ENCODE measurements around the gene MYO5B.

Gene MYO5B

DNA sequence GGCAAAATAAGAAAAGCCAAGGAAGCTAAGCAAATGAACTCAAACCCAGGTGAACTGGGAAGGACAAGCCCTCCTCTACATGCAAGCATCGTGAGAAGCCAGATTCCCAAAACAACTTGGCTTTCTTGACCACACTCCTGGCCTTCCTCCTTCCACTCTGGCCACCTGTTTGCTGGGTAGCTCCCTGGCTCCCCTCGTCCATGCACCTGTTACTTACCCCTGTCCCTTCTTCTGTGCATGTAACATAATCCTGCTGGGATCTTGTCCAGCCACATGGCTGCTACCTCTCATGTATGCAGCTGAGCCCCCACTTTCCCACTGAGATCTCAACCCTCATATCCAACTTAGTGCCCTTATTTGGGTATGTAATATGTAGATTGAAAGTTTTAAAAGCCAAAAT, 121.6 kb downstream of the MYO5B start:
- Mint-ChIP-seq H3K27me3 (ENCODE audit: low read depth) (peaks cover 3% of the 10 kb centered on the region), H3K27ac (no peak overlapping the region)
- no peak for DNase-seq (ENCODE audit: low spot score)

DNA sequence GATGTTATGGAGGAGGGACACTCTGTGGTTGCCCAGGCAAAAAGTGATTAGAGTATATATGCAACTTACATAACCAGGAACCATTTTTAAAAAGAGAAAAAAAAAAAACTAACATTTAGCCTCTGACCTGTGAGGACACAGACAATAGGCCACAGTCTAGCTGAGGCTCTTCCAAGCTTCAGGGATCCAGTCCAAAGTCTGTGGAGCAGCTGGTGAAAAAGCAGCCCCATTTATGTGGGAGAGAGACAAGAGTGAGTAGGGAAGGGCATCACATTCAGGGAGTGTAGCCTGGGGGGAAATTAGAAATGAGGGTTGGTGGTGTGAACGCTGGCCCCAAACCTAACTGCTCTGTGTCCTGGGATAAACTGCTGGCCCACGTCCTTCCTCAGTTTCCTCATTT, 122.8 kb downstream of the MYO5B start:
- no peak for DNase-seq (ENCODE audit: low spot score)
- Mint-ChIP-seq H3K4me1 (ENCODE audit: low read depth) (peaks cover 2% of the 10 kb centered on the region), H3K4me3 (no peak overlapping the region), H3K36me3 (ENCODE audit: low read depth) (no peaks in the 10 kb centered on the region), H3K9me3 (no peaks in the 10 kb centered on the region), H3K27ac (no peak overlapping the region), H3K27me3 (ENCODE audit: low read depth) (peaks cover 3% of the 10 kb centered on the region)

More for the DNA sequence above, 121.6 kb downstream of the MYO5B start:
- H3K9me3 Mint-ChIP-seq: no peaks in the 10 kb centered on the region
- H3K4me3 Mint-ChIP-seq: no peak overlapping the region
- H3K4me1 Mint-ChIP-seq (ENCODE audit: low read depth): peaks cover 2% of the 10 kb centered on the region
- H3K36me3 Mint-ChIP-seq (ENCODE audit: low read depth): no peaks in the 10 kb centered on the region

DNA sequence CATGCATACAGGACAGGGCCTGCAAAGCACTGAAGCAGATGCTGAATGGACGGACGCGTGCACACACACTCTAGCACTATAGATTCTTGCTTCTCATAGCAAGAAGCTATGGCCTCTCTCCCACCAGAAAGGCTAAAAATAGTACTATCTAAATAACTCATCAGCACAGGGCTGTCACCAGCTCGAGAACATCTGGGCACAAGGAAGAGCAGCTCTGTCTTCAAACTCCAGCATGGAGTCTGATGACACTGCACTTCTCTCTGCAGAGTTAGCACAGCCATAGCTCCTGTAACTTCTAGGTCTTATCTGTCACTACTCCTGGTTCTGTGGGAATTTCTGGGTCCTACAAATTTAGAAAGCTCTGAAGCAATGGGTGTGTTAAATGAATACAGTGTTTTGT, 123.5 kb downstream of the MYO5B start:
- Mint-ChIP-seq H3K4me3 (no peak overlapping the region), H3K36me3 (ENCODE audit: low read depth) (no peaks in the 10 kb centered on the region), H3K27me3 (ENCODE audit: low read depth) (peaks cover 9% of the 10 kb centered on the region), H3K27ac (no peak overlapping the region), H3K9me3 (no peaks in the 10 kb centered on the region), H3K4me1 (ENCODE audit: low read depth) (peaks cover 2% of the 10 kb centered on the region)
- no peak for DNase-seq (ENCODE audit: low spot score)

DNA sequence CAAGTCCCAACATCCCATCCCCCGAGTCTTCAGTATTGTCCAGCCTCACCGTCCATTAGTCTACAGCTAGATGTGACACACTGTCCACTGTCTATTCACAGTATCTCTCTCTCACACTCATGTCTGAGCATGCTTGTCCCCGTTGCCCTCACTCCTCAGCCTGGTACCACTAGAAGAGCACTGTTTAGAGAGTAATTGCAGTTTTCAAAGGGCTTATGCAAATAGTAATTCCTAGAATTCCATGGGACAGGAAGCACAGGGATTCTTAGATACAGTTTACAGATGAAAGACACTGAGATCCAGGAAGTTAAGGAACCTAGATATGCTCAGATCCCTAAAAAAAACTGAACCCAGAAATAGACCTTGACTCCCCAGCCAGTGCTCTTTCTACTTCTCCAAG, 125.5 kb downstream of the MYO5B start:
- H3K4me3 Mint-ChIP-seq: no peak overlapping the region
- no peaks in the 10 kb centered on the region for H3K4me1 Mint-ChIP-seq (ENCODE audit: low read depth)
- no peak overlapping the region for H3K27ac Mint-ChIP-seq
- no peak for DNase-seq (ENCODE audit: low spot score)
- no peaks in the 10 kb centered on the region for H3K36me3 Mint-ChIP-seq (ENCODE audit: low read depth)
- H3K9me3 Mint-ChIP-seq: no peaks in the 10 kb centered on the region
- peaks cover 10% of the 10 kb centered on the region for H3K27me3 Mint-ChIP-seq (ENCODE audit: low read depth)

DNA sequence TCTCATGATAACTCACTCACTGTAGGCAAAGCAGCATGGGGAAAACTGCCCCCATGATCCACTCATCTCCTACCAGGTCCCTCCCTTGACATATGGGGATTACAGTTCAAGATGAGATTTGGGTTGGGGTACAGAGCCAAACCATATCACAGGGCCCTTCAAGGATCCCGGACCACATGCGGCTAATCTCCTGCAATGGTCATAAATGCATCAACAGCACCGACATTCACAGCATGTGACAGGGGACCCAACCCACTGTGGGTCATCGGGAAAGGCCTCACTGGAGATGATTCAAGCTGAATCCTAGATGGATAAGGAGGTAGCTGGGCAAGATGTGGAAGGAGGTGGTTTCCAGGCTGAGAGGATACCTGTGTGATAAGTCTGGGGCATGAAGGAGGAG, 129.4 kb downstream of the MYO5B start:
- no peaks in the 10 kb centered on the region for H3K9me3 Mint-ChIP-seq
- no peaks in the 10 kb centered on the region for H3K36me3 Mint-ChIP-seq (ENCODE audit: low read depth)
- no peak overlapping the region for H3K4me3 Mint-ChIP-seq
- no peak for DNase-seq (ENCODE audit: low spot score)
- H3K4me1 Mint-ChIP-seq (ENCODE audit: low read depth): no peaks in the 10 kb centered on the region
- H3K27ac Mint-ChIP-seq: no peak overlapping the region
- peaks cover 18% of the 10 kb centered on the region for H3K27me3 Mint-ChIP-seq (ENCODE audit: low read depth)

DNA sequence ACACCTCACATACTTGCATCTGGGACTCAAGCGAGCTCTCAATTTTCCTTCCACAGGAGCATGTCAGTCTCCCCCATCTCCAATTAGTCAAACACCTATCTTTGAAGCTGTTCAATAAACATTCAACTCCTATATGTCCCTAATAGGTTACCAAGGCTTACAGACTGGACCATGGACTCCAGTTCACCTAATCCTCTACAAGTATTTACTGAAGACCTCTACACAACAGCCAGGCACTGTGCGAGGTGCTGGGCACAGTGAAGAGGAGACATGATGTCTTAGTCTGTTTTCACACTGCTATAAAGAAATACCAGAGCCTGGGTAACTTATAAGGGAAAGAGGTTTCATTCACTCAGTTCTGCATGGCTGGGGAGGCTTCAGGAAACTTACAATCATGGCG, 129.9 kb downstream of the MYO5B start:
- Mint-ChIP-seq H3K4me1 (ENCODE audit: low read depth) (no peaks in the 10 kb centered on the region), H3K36me3 (ENCODE audit: low read depth) (no peaks in the 10 kb centered on the region), H3K4me3 (no peak overlapping the region), H3K27ac (no peak overlapping the region), H3K27me3 (ENCODE audit: low read depth) (peaks cover 18% of the 10 kb centered on the region), H3K9me3 (no peaks in the 10 kb centered on the region)
- no peak for DNase-seq (ENCODE audit: low spot score)

DNA sequence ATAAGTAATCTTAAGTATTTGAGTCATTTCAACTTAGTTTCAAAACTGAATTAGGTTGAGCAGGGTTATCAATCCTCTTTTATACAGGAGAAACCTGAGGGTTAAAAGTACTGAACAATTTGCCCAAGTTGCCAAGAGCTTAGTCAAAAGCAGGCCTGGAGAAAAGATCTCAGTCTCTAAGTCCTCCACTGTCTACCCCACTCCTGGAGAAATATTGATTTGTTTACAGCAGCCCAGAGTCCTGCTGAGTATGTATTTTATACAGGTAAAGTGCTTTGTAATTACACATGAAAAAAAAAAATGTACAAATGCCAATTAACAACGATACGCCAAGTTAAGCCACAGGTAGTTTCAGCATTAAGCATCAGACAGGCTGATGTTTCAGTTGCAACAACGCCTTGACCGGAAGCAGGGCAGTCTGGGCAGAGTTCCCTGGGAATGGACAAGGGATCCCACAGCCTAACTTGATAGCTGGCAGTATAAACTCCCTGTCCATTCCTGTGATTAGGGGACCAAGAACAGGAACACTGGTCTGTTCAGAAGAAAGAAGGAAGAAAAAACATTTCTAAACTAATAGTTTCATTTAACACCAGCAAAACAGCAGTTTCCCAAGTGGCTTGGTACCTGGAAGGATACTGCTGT, 132.9 kb downstream of the MYO5B start:
- peaks cover 21% of the 10 kb centered on the region for H3K27me3 Mint-ChIP-seq (ENCODE audit: low read depth)
- no peaks in the 10 kb centered on the region for H3K36me3 Mint-ChIP-seq (ENCODE audit: low read depth)
- no peak overlapping the region for H3K4me3 Mint-ChIP-seq
- no peaks in the 10 kb centered on the region for H3K4me1 Mint-ChIP-seq (ENCODE audit: low read depth)
- no peak overlapping the region for H3K27ac Mint-ChIP-seq
- no peaks in the 10 kb centered on the region for H3K9me3 Mint-ChIP-seq
- no peak for DNase-seq (ENCODE audit: low spot score)

DNA sequence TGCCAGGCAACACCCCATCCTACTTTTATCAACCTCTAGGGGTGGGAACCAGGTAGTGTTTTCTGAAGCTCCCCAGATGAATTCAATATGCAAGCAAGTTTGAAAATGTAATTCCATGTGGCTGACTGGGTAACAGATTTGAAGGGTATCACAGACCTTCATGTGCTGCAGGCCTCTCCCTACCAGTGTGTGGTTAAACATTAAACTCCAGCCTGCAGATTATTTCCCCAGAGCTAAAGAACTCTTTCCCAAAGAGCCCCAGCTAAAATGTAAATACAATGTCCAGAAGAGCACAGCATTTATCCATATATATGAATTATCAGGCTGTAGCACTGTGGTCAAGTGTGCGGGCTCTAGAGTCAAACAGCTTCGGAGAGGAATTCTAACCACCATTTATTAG, 134.1 kb downstream of the MYO5B start:
- Mint-ChIP-seq H3K27me3 (ENCODE audit: low read depth) (peaks cover 16% of the 10 kb centered on the region), H3K36me3 (ENCODE audit: low read depth) (no peaks in the 10 kb centered on the region), H3K4me1 (ENCODE audit: low read depth) (no peaks in the 10 kb centered on the region), H3K27ac (no peak overlapping the region), H3K4me3 (no peak overlapping the region), H3K9me3 (no peaks in the 10 kb centered on the region)
- DNase-seq (ENCODE audit: low spot score): no peak

DNA sequence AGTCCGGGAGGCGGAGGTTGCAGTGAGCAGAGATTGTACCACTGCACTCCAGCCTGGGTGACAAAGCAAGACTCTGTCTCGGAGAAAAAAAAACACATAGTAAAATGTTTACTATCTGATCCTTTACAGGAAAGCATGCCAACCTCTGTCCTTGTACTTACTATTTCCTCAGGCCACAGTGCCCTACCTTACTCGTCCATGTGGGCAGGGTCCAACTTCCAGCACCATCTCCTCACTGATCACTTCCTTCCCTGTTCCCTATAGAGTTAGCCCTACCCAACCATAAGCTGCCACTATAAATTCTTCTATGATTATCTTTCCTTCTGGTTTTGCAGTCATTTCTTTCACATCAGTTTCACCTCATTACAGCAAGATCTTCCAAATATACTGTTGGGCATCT, 136.2 kb downstream of the MYO5B start:
- H3K27ac Mint-ChIP-seq: no peak overlapping the region
- no peaks in the 10 kb centered on the region for H3K36me3 Mint-ChIP-seq (ENCODE audit: low read depth)
- H3K27me3 Mint-ChIP-seq (ENCODE audit: low read depth): peaks cover 17% of the 10 kb centered on the region
- H3K9me3 Mint-ChIP-seq: no peaks in the 10 kb centered on the region
- no peaks in the 10 kb centered on the region for H3K4me1 Mint-ChIP-seq (ENCODE audit: low read depth)
- no peak overlapping the region for H3K4me3 Mint-ChIP-seq
- no peak for DNase-seq (ENCODE audit: low spot score)

DNA sequence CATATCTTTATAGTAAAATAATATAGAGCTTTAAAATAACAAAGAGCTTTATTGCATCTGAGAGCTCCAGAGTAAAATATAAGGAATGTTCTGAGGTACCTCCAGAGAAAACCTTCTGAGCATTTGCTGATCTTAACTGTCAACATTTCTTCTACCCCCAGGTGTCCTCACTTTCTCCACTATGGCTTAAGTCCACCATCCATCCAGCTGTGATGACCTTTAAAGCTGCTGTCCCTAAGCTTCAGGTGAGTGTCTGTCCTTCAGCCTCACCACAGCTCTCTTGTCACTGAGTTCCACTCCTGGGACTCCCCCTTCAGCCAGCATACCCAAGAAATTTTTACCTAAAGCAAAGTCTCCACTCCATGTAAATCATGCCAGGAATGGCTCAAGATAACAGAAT, 137.9 kb downstream of the MYO5B start:
- no peaks in the 10 kb centered on the region for H3K9me3 Mint-ChIP-seq
- peaks cover 11% of the 10 kb centered on the region for H3K27me3 Mint-ChIP-seq (ENCODE audit: low read depth)
- no peak overlapping the region for H3K4me3 Mint-ChIP-seq
- no peak for DNase-seq (ENCODE audit: low spot score)
- no peak overlapping the region for H3K27ac Mint-ChIP-seq
- no peaks in the 10 kb centered on the region for H3K4me1 Mint-ChIP-seq (ENCODE audit: low read depth)
- H3K36me3 Mint-ChIP-seq (ENCODE audit: low read depth): no peaks in the 10 kb centered on the region

DNA sequence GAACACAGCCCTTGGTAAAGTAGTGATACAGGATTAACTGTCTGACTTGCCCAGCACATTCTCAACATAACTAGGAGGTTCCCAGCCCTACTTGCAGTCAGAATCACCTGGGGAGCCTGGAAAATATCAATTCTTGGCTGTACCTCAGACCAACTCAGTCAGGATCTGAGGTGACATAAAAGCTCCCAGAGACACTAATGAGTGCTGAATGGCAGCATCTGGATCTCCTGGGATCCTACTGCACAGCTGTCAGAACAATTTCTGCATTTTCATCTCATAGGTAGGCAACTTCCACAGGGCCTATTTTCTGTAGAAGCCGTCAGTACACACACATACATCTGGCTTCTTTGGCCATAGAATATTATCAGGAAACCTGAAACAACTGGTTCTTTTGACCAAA, 138.8 kb downstream of the MYO5B start:
- no peak for DNase-seq (ENCODE audit: low spot score)
- peaks cover 11% of the 10 kb centered on the region for H3K27me3 Mint-ChIP-seq (ENCODE audit: low read depth)
- H3K27ac Mint-ChIP-seq: no peak overlapping the region
- H3K36me3 Mint-ChIP-seq (ENCODE audit: low read depth): no peaks in the 10 kb centered on the region
- H3K9me3 Mint-ChIP-seq: no peaks in the 10 kb centered on the region
- H3K4me3 Mint-ChIP-seq: no peak overlapping the region
- H3K4me1 Mint-ChIP-seq (ENCODE audit: low read depth): no peaks in the 10 kb centered on the region

DNA sequence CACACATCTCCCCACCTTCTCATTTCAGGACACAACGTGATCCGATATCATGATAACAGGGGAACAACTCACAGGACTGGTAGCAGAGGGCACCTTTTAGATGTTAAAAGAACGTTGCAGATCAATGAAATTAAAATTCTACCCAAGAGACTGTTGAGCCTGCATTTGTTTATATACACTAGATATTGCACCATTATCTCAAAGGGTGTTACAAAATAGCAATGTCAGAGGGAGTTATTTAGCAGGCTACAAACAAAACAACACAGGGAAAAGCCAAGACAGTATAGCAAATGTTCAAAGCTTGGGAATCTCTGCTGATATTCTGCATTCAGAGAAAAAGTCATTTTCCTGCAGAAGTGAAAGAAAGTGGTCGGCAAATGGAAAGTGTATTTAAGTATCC, 139.5 kb downstream of the MYO5B start:
- H3K27ac Mint-ChIP-seq: no peak overlapping the region
- H3K4me3 Mint-ChIP-seq: no peak overlapping the region
- peaks cover 11% of the 10 kb centered on the region for H3K27me3 Mint-ChIP-seq (ENCODE audit: low read depth)
- no peak for DNase-seq (ENCODE audit: low spot score)
- H3K4me1 Mint-ChIP-seq (ENCODE audit: low read depth): no peaks in the 10 kb centered on the region
- no peaks in the 10 kb centered on the region for H3K9me3 Mint-ChIP-seq
- H3K36me3 Mint-ChIP-seq (ENCODE audit: low read depth): no peaks in the 10 kb centered on the region

DNA sequence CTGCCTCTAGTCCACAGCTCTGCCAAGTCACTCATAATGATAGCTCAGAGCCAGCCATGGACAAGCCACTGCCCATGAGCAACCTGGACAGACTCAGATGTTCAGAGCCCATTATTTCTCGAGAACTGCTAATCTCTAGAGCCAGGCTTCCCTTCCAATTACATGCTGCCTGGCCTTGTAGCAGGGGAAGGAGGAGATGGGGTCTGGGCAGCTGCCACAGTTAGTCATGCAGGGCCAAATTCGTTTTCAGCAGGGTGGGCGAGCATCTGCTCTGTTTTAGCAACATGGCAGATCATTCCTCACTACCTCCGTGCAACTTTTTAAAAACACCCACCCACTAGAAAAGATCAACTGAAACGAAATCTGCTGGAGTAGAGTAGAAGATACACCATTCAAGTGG, 141.8 kb downstream of the MYO5B start:
- Mint-ChIP-seq H3K4me1 (ENCODE audit: low read depth) (no peaks in the 10 kb centered on the region), H3K36me3 (ENCODE audit: low read depth) (no peaks in the 10 kb centered on the region), H3K27ac (no peak overlapping the region), H3K27me3 (ENCODE audit: low read depth) (peaks cover 7% of the 10 kb centered on the region), H3K4me3 (no peak overlapping the region), H3K9me3 (no peaks in the 10 kb centered on the region)
- no peak for DNase-seq (ENCODE audit: low spot score)

DNA sequence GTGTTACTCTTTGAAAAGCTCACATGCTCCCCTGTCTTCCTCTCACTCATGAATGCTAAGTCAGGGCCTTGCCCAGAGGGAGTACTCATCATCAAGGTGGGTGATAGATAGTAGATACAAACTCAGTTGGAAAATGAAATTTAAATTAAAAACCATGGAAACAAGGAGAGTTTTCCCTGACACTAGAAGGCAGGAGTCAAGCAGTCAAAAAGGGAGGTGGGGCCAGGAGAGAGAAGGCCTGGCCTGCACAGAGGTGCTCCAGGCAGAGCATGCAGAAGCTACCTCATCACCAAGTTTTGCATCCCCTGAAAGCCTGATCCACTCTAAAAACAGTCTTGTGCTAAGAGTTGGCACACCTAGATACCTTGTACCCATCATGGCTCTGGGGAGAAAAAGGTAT, 143.7 kb downstream of the MYO5B start:
- no peaks in the 10 kb centered on the region for H3K4me1 Mint-ChIP-seq (ENCODE audit: low read depth)
- no peaks in the 10 kb centered on the region for H3K9me3 Mint-ChIP-seq
- H3K27me3 Mint-ChIP-seq (ENCODE audit: low read depth): peaks cover 7% of the 10 kb centered on the region

DNA sequence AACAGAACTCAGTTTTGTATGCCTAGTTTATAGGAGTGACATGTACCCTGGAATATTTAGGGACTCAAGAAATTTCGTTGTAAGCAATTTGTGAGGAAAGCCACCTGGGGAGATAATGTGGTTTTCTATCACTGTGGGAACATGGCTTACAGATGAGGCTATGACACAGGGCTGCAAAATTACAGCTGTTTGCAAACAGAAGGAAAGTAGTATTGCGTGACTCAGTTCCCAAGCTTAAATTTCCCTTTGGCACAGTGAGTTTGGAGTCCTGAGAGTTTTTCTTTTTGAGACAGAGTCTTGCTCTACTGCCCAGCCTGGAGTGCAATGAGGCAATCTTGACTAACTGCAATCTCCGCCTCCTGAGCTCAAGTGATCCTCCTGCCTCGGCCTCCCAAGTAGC, 149.8 kb downstream of the MYO5B start:
- Mint-ChIP-seq H3K27ac (no peak overlapping the region), H3K9me3 (no peaks in the 10 kb centered on the region), H3K4me3 (no peak overlapping the region), H3K4me1 (ENCODE audit: low read depth) (no peaks in the 10 kb centered on the region), H3K36me3 (ENCODE audit: low read depth) (no peaks in the 10 kb centered on the region), H3K27me3 (ENCODE audit: low read depth) (peaks cover 13% of the 10 kb centered on the region)
- no peak for DNase-seq (ENCODE audit: low spot score)

More for the DNA sequence above, 143.7 kb downstream of the MYO5B start:
- Mint-ChIP-seq H3K36me3 (ENCODE audit: low read depth) (no peaks in the 10 kb centered on the region), H3K4me3 (no peak overlapping the region), H3K27ac (no peak overlapping the region)
- no peak for DNase-seq (ENCODE audit: low spot score)
